ENCODE results near the gene RBBP8NL. TPM values are rescaled to one million over a fixed set of nuclear protein-coding genes. Genes with fewer than 3 reads are reported as not detected.

Gene RBBP8NL
- total RNA-seq, 1 experiment from 2014 or later, result 14.0 TPM

DNA sequence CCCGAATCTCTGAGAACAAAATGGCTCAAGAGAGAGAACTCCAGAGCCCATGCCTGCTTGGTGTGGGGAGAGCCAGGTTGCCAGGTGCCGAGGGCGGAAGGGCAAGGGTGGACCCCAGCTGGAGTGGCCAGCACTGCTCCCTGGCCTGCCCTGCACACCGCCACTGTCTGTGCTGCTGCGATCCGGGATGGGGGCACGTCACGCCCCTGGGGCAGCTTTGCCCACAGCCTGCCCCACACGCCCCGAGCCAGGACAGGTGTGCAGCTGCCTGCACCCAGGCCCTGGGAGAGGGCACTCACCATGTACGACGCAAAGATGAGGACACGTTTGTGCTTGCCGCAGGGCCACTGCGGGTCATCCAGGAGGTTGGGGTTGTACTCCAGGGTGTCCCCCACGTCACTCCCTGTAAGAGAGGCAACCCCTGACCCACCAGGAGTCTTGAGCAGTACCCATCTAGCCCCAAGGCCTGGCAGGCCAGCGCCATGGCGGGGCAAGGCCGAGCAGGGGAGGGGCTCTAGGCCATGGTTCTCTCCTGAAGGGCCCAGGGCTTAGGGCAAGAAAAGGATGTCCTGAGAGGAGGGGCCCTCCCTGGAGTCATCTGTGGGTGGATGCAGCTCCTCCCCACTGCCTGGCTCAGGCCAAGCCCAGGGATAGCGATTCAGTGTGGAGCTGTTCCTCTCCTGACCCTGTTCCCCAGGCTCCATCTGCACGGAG, 34.6 kb downstream of the RBBP8NL start:
- Histone ChIP-seq H3K27ac (no peak overlapping the region), H2AFZ (no peak overlapping the region), H3K4me2 (no peak overlapping the region), H3K36me3 (ENCODE audit: low read depth) (peaks cover 20% of the 10 kb centered on the region), H4K20me1 (ENCODE audit: insufficient read depth) (peaks cover 36% of the 10 kb centered on the region), H3K9me2 (ENCODE audit: insufficient read depth) (no peaks in the 10 kb centered on the region), H3K27me3 (ENCODE audit: insufficient read depth, low read depth) (no peaks in the 10 kb centered on the region), H3K9me3 (ENCODE audit: insufficient read depth, low read depth) (no peaks in the 10 kb centered on the region), H3F3A (ENCODE audit: insufficient read depth, low read depth) (peaks cover 29% of the 10 kb centered on the region), H3K79me2 (ENCODE audit: low read depth) (peaks cover 18% of the 10 kb centered on the region), H3K4me3 (no peak overlapping the region), H3K4me1 (replicated peaks; ENCODE audit: insufficient read depth) (peaks cover 13% of the 10 kb centered on the region)
- no TSS peak for BruUV-seq (replicated peaks)
- intact Hi-C loops (cut with micrococcal nuclease; ENCODE audit: unreplicated experiment), result no loop called here
- TF ChIP-seq CTCF (conservative IDR thresholded peaks at IDR 0.05) (no peak), EZH2 (IDR thresholded peaks at IDR 0.05; ENCODE audit: low read depth) (no peak)
- ChIA-PET CTCF (no interaction called here), POLR2A (ENCODE audit: unreplicated experiment) (no interaction called here)
- DNase-seq, result no peak

DNA sequence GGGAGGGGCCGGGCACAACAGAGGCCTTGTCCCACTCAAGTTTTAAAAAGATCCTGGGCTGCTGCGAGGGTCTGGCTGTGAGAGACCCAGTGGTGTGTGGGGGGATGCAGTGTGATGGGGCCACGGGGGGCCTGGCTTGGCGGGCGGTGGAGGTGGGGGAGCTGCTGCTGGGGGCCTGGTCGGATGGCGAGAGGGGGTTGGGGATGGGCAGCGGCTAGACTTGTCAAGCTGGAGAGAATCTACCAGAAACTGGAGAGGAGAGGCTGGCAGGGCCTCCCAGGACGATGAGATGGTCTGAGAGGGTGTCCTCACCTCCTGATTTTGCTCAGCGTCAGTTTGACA, 35.3 kb downstream of the RBBP8NL start:
- H3K4me2 ChIP-seq, result no peak overlapping the region
- no peak overlapping the region for H2AFZ ChIP-seq
- H3K27ac ChIP-seq, result no peak overlapping the region
- H3K36me3 ChIP-seq (ENCODE audit: low read depth), result peaks cover 22% of the 10 kb centered on the region
- H3K9me3 ChIP-seq (ENCODE audit: insufficient read depth, low read depth), result no peaks in the 10 kb centered on the region
- CTCF ChIA-PET, result no interaction called here
- DNase-seq, result no peak
- H3F3A ChIP-seq (ENCODE audit: insufficient read depth, low read depth), result peaks cover 29% of the 10 kb centered on the region
- no TSS peak for BruUV-seq (replicated peaks)
- H3K79me2 ChIP-seq (ENCODE audit: low read depth), result peaks cover 25% of the 10 kb centered on the region
- TF ChIP-seq CTCF (conservative IDR thresholded peaks at IDR 0.05) (no peak), EZH2 (IDR thresholded peaks at IDR 0.05; ENCODE audit: low read depth) (no peak)
- intact Hi-C loops (cut with micrococcal nuclease; ENCODE audit: unreplicated experiment), result no loop called here
- POLR2A ChIA-PET (ENCODE audit: unreplicated experiment), result no interaction called here
- H4K20me1 ChIP-seq (ENCODE audit: insufficient read depth), result peaks cover 39% of the 10 kb centered on the region
- no peak overlapping the region for H3K4me3 ChIP-seq
- H3K27me3 ChIP-seq (ENCODE audit: insufficient read depth, low read depth), result no peaks in the 10 kb centered on the region
- H3K4me1 ChIP-seq (replicated peaks; ENCODE audit: insufficient read depth), result peaks cover 13% of the 10 kb centered on the region
- no peaks in the 10 kb centered on the region for H3K9me2 ChIP-seq (ENCODE audit: insufficient read depth)

DNA sequence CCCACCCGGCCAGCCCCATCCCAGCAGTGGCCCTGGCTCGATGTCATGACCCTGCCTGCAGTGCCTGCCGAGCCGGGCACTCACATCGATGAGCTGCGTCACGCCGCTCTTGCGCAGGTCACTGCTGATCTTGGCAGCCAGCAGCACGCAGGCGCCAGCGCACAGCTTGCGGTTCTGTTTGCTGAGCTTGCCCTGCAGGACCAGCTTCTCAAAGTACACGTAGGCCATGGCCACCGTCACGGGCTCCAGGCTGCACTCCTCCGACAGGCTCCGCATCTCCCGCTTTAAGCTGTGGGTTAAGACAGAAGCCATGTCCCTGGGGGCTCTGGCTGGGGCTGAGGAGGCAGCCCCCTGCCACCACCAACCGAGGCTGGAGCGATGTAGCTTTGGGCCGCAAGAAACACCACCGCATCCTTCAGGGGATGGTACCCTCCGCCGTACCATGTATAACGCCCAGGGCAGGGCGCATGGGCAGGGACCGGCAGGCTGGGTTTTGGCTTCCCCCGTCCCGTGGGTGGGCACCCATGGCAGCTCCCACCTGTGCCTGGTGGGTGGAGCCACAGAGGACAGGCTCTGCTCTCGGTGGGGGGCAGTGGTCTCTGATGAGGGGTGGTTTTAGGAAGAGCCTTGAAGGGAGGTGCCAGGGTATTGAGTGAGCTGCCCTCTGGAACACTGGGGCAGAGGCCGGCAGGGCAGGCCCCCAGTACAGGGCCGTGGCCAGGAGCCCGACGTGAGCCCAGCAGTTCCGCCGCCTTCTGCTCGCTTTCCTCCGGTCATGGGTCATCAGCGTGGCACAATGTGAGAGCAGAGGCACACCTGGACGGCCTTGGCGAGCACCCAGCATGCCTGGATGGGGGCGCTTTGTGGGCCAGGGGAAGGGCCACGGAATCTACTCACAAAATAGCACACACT, 35.9 kb downstream of the RBBP8NL start:
- H3K9me3 ChIP-seq (ENCODE audit: insufficient read depth, low read depth), result no peaks in the 10 kb centered on the region
- POLR2A ChIA-PET (ENCODE audit: unreplicated experiment), result no interaction called here
- BruUV-seq (replicated peaks), result no TSS peak

More for the DNA sequence above, 35.9 kb downstream of the RBBP8NL start:
- peaks cover 39% of the 10 kb centered on the region for H4K20me1 ChIP-seq (ENCODE audit: insufficient read depth)
- CTCF ChIA-PET, result no interaction called here
- H3K27ac ChIP-seq, result no peak overlapping the region
- intact Hi-C loops (cut with micrococcal nuclease; ENCODE audit: unreplicated experiment), result no loop called here
- no peak for TF ChIP-seq EZH2 (IDR thresholded peaks at IDR 0.05; ENCODE audit: low read depth)
- peaks cover 31% of the 10 kb centered on the region for H3K79me2 ChIP-seq (ENCODE audit: low read depth)
- peaks cover 13% of the 10 kb centered on the region for H3K4me1 ChIP-seq (replicated peaks; ENCODE audit: insufficient read depth)
- H3F3A ChIP-seq (ENCODE audit: insufficient read depth, low read depth), result peaks cover 30% of the 10 kb centered on the region
- no peak overlapping the region for H2AFZ ChIP-seq
- no peak overlapping the region for H3K4me2 ChIP-seq
- no peak overlapping the region for H3K4me3 ChIP-seq
- DNase-seq, result no peak
- H3K9me2 ChIP-seq (ENCODE audit: insufficient read depth), result no peaks in the 10 kb centered on the region
- H3K36me3 ChIP-seq (ENCODE audit: low read depth), result peaks cover 22% of the 10 kb centered on the region
- no peaks in the 10 kb centered on the region for H3K27me3 ChIP-seq (ENCODE audit: insufficient read depth, low read depth)

Measured in PC-9 (cell line).